Neural cell (in vitro differentiated cells): ENCODE data around the gene TLE4. TPM values are rescaled to one million over a fixed set of nuclear protein-coding genes. Genes with fewer than 3 reads are reported as not detected.

Experiments
- H2AFZ ChIP-seq: fragments of 200-600, 300-800 bp; sonication (generic), shearing (Covaris generic); 2 replicates; pipeline ENCODE4 v1.6.0; 2014; ENCODE audit warnings: low read depth, mild to moderate bottlenecking, antibody characterized with exemption, low read length, moderate library complexity
- H3F3A ChIP-seq: fragments of 200-600 bp; shearing (Covaris generic); 2 replicates; pipeline ENCODE4 v1.6.1; 2016; ENCODE audit warnings: mild to moderate bottlenecking, moderate library complexity, mixed read lengths, antibody characterized with exemption, low read length; ENCODE audit not compliant: insufficient read depth, poor library complexity, severe bottlenecking
- H3K27ac ChIP-seq: fragments of 200-600, 300-800 bp; sonication (generic), shearing (Covaris generic); 2 replicates; pipeline ENCODE4 v1.5.1; 2014; ENCODE audit warnings: mild to moderate bottlenecking, low read length, moderate library complexity
- H3K27me3 ChIP-seq: fragments of 300-800, 200-600 bp; sonication (generic), shearing (Covaris generic); 2 replicates; pipeline ENCODE4 v1.6.0; 2014; ENCODE audit warnings: mild to moderate bottlenecking, low read depth, low read length, moderate library complexity; ENCODE audit not compliant: insufficient read depth
- H3K36me3 ChIP-seq: fragments of 300-800, 200-600 bp; sonication (generic), shearing (Covaris generic); 2 replicates; pipeline ENCODE4 v1.5.1; 2014; ENCODE audit warnings: mild to moderate bottlenecking, antibody characterized with exemption, low read length, moderate library complexity; ENCODE audit not compliant: insufficient read depth
- H3K4me2 ChIP-seq: fragments of 300-800, 200-600 bp; sonication (generic), shearing (Covaris generic); 2 replicates; pipeline ENCODE4 v1.6.0; 2014; ENCODE audit warnings: mild to moderate bottlenecking, low read length
- H3K4me3 ChIP-seq: fragments of 300-800, 200-600 bp; sonication (generic), shearing (Covaris generic); 2 replicates; pipeline ENCODE4 v1.5.1; 2014; ENCODE audit warnings: mild to moderate bottlenecking, low read length, moderate library complexity
- H3K79me2 ChIP-seq: fragments of 200-600 bp; shearing (Covaris generic); replicated peaks from 2 replicates; pipeline ENCODE4 v1.6.0; 2014; ENCODE audit warnings: mild to moderate bottlenecking, low read length, moderate library complexity; ENCODE audit not compliant: insufficient read depth
- H3K9ac ChIP-seq: fragments of 300-800, 200-600 bp; sonication (generic), shearing (Covaris generic); 2 replicates; pipeline ENCODE4 v1.6.1; 2016; ENCODE audit warnings: mild to moderate bottlenecking, low read length, mixed read lengths
- H3K9me2 ChIP-seq: fragments of 200-600 bp; shearing (Covaris generic); 2 replicates; pipeline ENCODE4 v1.6.1; 2016; ENCODE audit warnings: mild to moderate bottlenecking, low read length, mixed read lengths; ENCODE audit not compliant: insufficient read depth
- H3K9me3 ChIP-seq: fragments of 200-600, 300-800 bp; sonication (generic), shearing (Covaris generic); 2 replicates; pipeline ENCODE4 v1.6.1; 2016; ENCODE audit warnings: mild to moderate bottlenecking, mixed run types, low read length, moderate library complexity, mixed read lengths
- H4K20me1 ChIP-seq: fragments of 200-600 bp; shearing (Covaris generic); 2 replicates; pipeline ENCODE4 v1.6.1; 2016; ENCODE audit warnings: mild to moderate bottlenecking, mixed run types; ENCODE audit not compliant: insufficient read depth
- EP300 ChIP-seq: fragments of 450-650 bp; conservative IDR thresholded peaks from 2 replicates; pipeline ENCODE4 v1.6.1; 2014; ENCODE audit warnings: antibody characterized with exemption, mild to moderate bottlenecking, moderate library complexity; ENCODE audit not compliant: poor library complexity, severe bottlenecking
- EZH2 ChIP-seq: fragments of 200-600, 300-800 bp; shearing (Covaris generic), sonication (generic); IDR thresholded peaks from 2 replicates; pipeline ENCODE4 v1.6.1; 2014; ENCODE audit warnings: antibody characterized with exemption, low read length, borderline replicate concordance, mild to moderate bottlenecking; ENCODE audit not compliant: insufficient read depth, poor library complexity, severe bottlenecking
- MXI1 ChIP-seq: fragments of 450-650 bp; conservative IDR thresholded peaks from 2 replicates; pipeline ENCODE4 v1.6.1; 2014; ENCODE audit warnings: antibody characterized with exemption, mild to moderate bottlenecking; ENCODE audit not compliant: poor library complexity, severe bottlenecking
- POLR2AphosphoS5 ChIP-seq: IDR thresholded peaks from 2 replicates; pipeline ENCODE4 v1.6.1; 2012
- RAD21 ChIP-seq: fragments of 450-650 bp; conservative IDR thresholded peaks from 2 replicates; pipeline ENCODE4 v1.6.1; 2014; ENCODE audit warnings: antibody characterized with exemption, mild to moderate bottlenecking, moderate library complexity
- REST ChIP-seq: IDR thresholded peaks from 2 replicates; pipeline ENCODE4 v1.6.1; 2012; ENCODE audit warnings: borderline replicate concordance
- SMC3 ChIP-seq: fragments of 450-650 bp; conservative IDR thresholded peaks from 2 replicates; pipeline ENCODE4 v1.6.1; 2014; ENCODE audit warnings: antibody characterized with exemption, mild to moderate bottlenecking, moderate library complexity; ENCODE audit not compliant: poor library complexity
- TAF1 ChIP-seq: IDR thresholded peaks from 2 replicates; pipeline ENCODE4 v1.6.1; 2012; ENCODE audit warnings: low read depth
- polyA plus RNA-seq: library from polyadenylated mRNA; depleted of rRNA; stranded (reverse); fragments of >200 nt; gene quantifications from 2 replicates; pipeline ENCODE4 v1.2.3, GENCODE V29; 2014
- TF ChIP-seq, protein P1 (sequence below): fragments of 450-650 bp; IDR thresholded peaks from 2 replicates; pipeline ENCODE4 v1.5.1; 2014; ENCODE audit warnings: antibody characterized with exemption, mild to moderate bottlenecking, moderate library complexity; ENCODE audit not compliant: poor library complexity, severe bottlenecking

Gene TLE4
- polyA plus RNA-seq, 1 donor from 2014 or later = 143 TPM

GRCh38 chr9:79617395-79617794 is 45.6 kb downstream of the TLE4 start:
- Histone ChIP-seq H3K27ac (no peak overlapping the region), H3K9me3 (no peaks in the 10 kb centered on the region), H4K20me1 (peaks cover 1% of the 10 kb centered on the region), H3K9me2 (no peaks in the 10 kb centered on the region), H2AFZ (no peak overlapping the region), H3K9ac (no peak overlapping the region), H3K36me3 (no peaks in the 10 kb centered on the region), H3K4me2 (no peak overlapping the region), H3F3A (no peaks in the 10 kb centered on the region), H3K27me3 (no peaks in the 10 kb centered on the region), H3K4me3 (no peak overlapping the region), H3K79me2 (peaks cover 100% of the 10 kb centered on the region)
- TF ChIP-seq REST = no peak
- TF ChIP-seq POLR2AphosphoS5 = no peak
- no peak for TF ChIP-seq EZH2
- no peak for TF ChIP-seq EP300
- no peak for TF ChIP-seq SMC3
- no peak for TF ChIP-seq RAD21
- TF ChIP-seq TAF1 = no peak
- TF ChIP-seq, protein P1, sequence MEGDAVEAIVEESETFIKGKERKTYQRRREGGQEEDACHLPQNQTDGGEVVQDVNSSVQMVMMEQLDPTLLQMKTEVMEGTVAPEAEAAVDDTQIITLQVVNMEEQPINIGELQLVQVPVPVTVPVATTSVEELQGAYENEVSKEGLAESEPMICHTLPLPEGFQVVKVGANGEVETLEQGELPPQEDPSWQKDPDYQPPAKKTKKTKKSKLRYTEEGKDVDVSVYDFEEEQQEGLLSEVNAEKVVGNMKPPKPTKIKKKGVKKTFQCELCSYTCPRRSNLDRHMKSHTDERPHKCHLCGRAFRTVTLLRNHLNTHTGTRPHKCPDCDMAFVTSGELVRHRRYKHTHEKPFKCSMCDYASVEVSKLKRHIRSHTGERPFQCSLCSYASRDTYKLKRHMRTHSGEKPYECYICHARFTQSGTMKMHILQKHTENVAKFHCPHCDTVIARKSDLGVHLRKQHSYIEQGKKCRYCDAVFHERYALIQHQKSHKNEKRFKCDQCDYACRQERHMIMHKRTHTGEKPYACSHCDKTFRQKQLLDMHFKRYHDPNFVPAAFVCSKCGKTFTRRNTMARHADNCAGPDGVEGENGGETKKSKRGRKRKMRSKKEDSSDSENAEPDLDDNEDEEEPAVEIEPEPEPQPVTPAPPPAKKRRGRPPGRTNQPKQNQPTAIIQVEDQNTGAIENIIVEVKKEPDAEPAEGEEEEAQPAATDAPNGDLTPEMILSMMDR = no peak
- no peak for TF ChIP-seq MXI1

GRCh38 chr9:79619930-79620329 is 48.2 kb downstream of the TLE4 start:
- no peak overlapping the region for H3K27ac ChIP-seq
- H3K9me2 ChIP-seq = no peaks in the 10 kb centered on the region
- no peaks in the 10 kb centered on the region for H3F3A ChIP-seq
- H3K4me3 ChIP-seq = no peak overlapping the region
- H3K27me3 ChIP-seq = no peaks in the 10 kb centered on the region
- no peak overlapping the region for H2AFZ ChIP-seq
- no peaks in the 10 kb centered on the region for H3K9me3 ChIP-seq
- peaks cover 6% of the 10 kb centered on the region for H4K20me1 ChIP-seq
- H3K9ac ChIP-seq = no peak overlapping the region
- H3K4me2 ChIP-seq = no peak overlapping the region
- no peak for TF ChIP-seq POLR2AphosphoS5
- TF ChIP-seq EZH2 = no peak
- TF ChIP-seq EP300 = no peak
- TF ChIP-seq MXI1 = no peak
- TF ChIP-seq RAD21 = no peak
- TF ChIP-seq SMC3 = no peak
- TF ChIP-seq TAF1 = no peak
- H3K79me2 ChIP-seq = peaks cover 98% of the 10 kb centered on the region
- no peaks in the 10 kb centered on the region for H3K36me3 ChIP-seq
